Right cardiac atrium (tissue), 5 donors: ENCODE measurements around the gene MLKL. TPM values are rescaled to one million over a fixed set of nuclear protein-coding genes. Genes with fewer than 3 reads are reported as not detected.

Source experiments
- ATAC-seq, 2 donors: fragments of 200-7000 bp; cut with Tn5 transposase; one replicate each; pipeline versions ENCODE4 v1.8.0 to v1.9.1; 2020; ENCODE audit warnings: moderate library complexity in 2 of 2, mild to moderate bottlenecking in 1 of 2
- DNase-seq, 3 donors: peaks; one replicate each; pipeline ENCODE4 v3.0.0-alpha.2; 2020
- H3K27ac ChIP-seq: one replicate; pipeline ENCODE4 v1.5.1; 2013; ENCODE audit warnings: mild to moderate bottlenecking, low read length, control low read depth, moderate library complexity
- H3K27me3 ChIP-seq: one replicate; pipeline ENCODE4 v1.6.1; 2013; ENCODE audit not compliant: control insufficient read depth, insufficient read depth
- H3K4me1 ChIP-seq: one replicate; pipeline ENCODE4 v1.6.1; 2013; ENCODE audit warnings: low read length; ENCODE audit not compliant: control insufficient read depth, insufficient read depth
- H3K4me3 ChIP-seq: one replicate; pipeline ENCODE4 v1.5.1; 2013; ENCODE audit warnings: low read length, control low read depth
- H3K9me3 ChIP-seq: one replicate; pipeline ENCODE4 v1.6.1; 2013; ENCODE audit warnings: low read length; ENCODE audit not compliant: control insufficient read depth
- WGBS: extraction: QIAGEN DNeasy Blood & Tissue Kit; methylation state at CpG from one replicate; pipeline ENCODE4 v1.1.7; 2013; 5-methylcytosine and 5-hydroxymethylcytosine counted together
- intact Hi-C, 4 donors: fragments of 100-400 bp; cut with DNase I; formaldehyde crosslinking; loops; one replicate each; pipeline versions ENCODE4 v1.11.0 to v1.14.0; 2022 to 2023
- polyA plus RNA-seq: library from polyadenylated mRNA; stranded (reverse); fragments of 200-250 nt; gene quantifications from one replicate; pipeline ENCODE4 v1.2.3, GENCODE V29; 2013
- total RNA-seq, 4 donors: library from RNA; stranded (reverse); fragmentation: NEBNext Ultra II Directional; extraction: Animal tissue kit (Norgen Biotek cat#: 25700); gene quantifications; one replicate each; pipeline ENCODE4 v1.2.1, GENCODE V29; 2021
- donor health status: healthy with polysubstance abuse.
- donor health status: DM: no; HTN: yes; CAD: no.
- donor health status: DM: no; HTN: no; CAD: no.
- donor health status: DM: no; HTN: yes; CAD: no; lungs with severe emphysema.
- donor health status: DM: yes; HTN: yes; CAD: no.

MLKL gene
- total and polyA plus RNA-seq, 5 donors = 4.7 to 10.4 (median 5.9) TPM

DNA sequence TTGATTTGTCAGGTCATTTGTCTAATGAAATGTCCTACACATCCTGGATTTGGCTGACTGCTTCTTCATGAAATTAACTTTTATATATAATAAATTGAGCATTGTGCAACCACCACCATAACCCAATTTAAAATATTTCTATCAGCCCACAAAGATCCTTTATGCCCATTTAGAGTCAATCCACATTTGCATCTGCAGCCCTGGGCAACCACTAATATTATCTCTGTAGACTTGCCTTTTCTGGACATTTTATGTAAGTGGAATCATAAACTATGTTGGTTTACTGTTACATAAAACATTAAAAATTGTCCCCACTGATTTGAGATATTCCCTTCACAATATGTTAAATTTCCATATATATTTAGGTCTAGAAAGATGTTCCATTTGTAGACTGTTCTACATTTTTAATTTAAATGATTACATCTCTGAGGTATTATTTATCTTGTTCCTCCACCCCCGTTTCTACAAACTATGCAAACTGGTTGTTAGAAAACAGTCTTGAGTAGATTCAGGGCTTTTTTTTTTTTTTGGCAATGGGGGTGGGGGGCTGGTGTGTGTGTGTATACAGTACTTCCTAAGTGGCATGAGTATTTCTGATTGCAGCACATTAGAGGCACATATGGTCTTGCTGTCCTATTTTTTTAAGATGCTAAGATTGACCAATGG lies 50.7 kb downstream of the MLKL start:
- Histone ChIP-seq H3K27me3 (no peaks in the 10 kb centered on the region), H3K27ac (no peak overlapping the region), H3K4me3 (no peak overlapping the region), H3K9me3 (no peaks in the 10 kb centered on the region), H3K4me1 (no peaks in the 10 kb centered on the region)
- intact Hi-C loops = no loop called here
- WGBS = 76% methylated on average over 1 of the region's 1 CpG
- ATAC-seq (no peak), DNase-seq (no peak)

DNA sequence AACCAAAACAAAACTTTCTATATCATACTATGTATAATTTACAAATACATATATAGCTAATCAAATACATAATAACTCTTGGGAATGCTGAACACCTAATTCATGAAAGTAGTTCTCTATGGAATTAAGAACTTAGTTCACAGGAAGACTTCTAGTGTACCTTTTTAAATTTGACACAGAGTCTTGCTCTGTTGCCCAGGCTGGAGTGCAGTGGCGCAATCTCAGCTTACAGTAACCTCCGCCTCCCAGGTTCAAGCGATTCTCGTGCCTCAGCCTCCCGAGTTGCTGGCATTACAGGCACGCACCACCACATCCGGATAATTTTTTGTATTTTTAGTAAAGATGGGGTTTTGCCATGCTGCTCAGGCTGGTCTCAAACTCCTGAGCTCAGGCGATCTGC lies 58.7 kb downstream of the MLKL start:
- WGBS = 97% methylated on average over 8 of the region's 8 CpGs
- ATAC-seq (no peak), DNase-seq (no peak)
- no peaks in the 10 kb centered on the region for H3K27me3 ChIP-seq
- intact Hi-C loops = no loop called here
- H3K4me3 ChIP-seq = no peak overlapping the region
- no peaks in the 10 kb centered on the region for H3K9me3 ChIP-seq
- H3K27ac ChIP-seq = no peak overlapping the region
- H3K4me1 ChIP-seq = no peaks in the 10 kb centered on the region

DNA sequence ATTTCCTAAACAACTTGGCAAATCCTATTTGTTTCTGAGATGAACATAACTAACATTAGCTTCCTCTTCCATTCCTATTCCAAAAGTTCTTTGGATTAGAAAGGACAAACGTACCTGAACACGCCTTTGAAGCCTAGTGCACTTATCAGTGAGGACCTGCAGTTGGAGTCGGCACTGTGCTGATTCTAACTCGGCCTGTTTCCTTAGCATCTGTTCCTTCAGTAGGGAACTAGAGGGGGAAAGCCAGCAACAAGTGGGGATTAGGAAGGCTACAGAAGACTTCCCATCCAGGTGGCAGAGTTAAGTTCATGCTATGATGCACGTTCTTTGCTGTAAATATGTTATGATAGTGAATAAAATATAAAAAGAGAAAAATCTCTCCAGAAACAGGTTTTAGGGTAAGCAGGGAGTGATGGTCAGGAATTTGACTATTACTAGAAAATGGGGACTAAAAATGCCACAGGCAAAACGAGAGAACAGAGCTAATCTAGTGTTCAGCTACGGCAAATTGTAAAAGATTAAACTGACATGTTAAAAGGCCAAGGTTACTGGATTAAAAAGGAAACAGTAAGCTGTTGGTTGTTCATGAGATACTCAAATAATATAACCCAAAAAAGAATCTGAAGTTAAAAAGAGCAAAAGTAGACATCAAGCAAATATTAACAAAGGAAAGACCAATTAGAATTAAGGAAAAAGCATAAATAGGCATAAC lies 62.8 kb downstream of the MLKL start:
- no peak for DNase-seq
- Histone ChIP-seq H3K9me3 (no peaks in the 10 kb centered on the region), H3K27me3 (no peaks in the 10 kb centered on the region), H3K27ac (no peak overlapping the region), H3K4me1 (no peaks in the 10 kb centered on the region), H3K4me3 (no peak overlapping the region)
- ATAC-seq = no peak
- 83% methylated on average over 7 of the region's 7 CpGs for WGBS
- intact Hi-C loops = no loop called here

DNA sequence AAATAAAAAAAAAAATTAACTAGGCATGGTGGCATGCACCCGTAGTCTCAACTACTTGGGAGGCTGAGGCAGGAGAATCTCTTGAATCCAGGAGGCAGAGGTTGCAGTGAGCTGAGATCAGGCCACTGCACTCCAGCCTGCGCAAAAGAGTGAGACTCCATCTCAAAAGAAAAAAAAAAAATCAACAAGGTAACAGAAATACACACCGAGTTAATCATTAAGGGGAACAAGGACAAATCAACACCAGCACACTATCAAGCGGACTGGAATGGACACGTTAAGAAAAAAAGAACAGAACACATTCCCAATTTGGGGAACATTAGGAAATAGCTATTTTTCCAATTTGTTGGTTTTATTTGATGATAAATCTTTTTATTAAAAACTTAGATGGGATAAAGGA lies 65.4 kb downstream of the MLKL start:
- ATAC-seq (no peak), DNase-seq (no peak)
- Histone ChIP-seq H3K27ac (no peak overlapping the region), H3K27me3 (no peaks in the 10 kb centered on the region), H3K4me3 (no peak overlapping the region), H3K4me1 (no peaks in the 10 kb centered on the region), H3K9me3 (no peaks in the 10 kb centered on the region)
- 77% methylated on average over 5 of the region's 5 CpGs for WGBS
- intact Hi-C loops = no loop called here

DNA sequence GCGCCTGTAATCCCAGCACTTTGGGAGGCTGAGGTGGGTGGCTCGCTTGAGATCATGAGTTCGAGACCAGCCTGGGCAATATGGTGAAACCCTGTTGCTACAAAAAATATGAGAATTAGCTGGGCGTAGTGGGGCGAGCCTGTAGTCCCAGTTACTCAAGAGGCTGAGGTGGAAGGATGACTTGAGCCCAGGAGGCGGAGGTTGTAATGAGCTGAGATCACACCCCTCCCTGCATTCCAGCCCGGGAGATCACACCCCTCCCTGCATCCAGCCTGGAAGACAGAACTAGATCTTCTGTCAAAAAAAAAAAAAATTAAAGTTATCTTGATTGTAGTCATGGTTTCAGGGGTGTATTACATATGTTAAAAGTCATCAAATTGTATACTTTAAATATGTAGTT lies 67.0 kb downstream of the MLKL start:
- WGBS = 83% methylated on average over 7 of the region's 7 CpGs
- no peaks in the 10 kb centered on the region for H3K4me1 ChIP-seq
- H3K4me3 ChIP-seq = no peak overlapping the region
- no peaks in the 10 kb centered on the region for H3K9me3 ChIP-seq
- no peak for ATAC-seq
- no peak for DNase-seq
- intact Hi-C loops = no loop called here
- H3K27ac ChIP-seq = no peak overlapping the region
- no peaks in the 10 kb centered on the region for H3K27me3 ChIP-seq

DNA sequence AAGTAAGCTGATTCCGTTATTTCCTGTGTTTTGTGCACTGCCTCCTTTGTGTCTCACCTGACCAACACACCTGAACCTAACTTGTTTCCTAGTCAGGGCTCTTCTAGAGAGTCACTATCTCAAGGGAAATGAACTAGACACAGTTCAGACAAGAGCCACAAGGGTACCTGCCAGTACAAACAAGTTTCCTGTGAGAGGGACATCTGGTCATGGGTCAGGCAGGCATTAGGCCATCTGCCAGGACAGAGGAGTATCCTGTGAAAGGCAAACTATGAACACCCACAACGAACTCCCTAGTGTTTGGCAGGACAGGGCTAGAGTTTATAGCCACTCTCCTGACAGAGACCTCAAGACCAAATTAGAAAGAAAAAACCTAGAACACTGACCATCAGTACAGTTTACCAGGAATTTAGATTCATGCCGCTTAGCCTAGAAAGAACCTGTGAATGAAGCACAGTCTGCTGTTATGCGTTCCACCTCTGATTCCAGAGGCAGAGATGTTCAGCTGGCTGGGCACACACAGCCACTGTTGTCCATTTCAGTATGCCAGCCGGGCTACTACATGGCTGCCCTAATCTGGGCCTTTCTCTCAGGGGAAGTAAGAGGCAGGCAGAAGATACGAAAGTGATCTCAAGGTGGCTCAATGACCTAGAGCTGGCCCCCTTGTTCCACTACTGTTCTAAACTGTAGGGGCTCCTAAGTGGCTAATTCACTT lies 73.0 kb downstream of the MLKL start:
- DNase-seq = peak in 1 of 3 donors; percentile 36
- intact Hi-C loops = no loop called here
- H3K27ac ChIP-seq = no peak overlapping the region
- WGBS = 67% methylated on average over 6 of the region's 6 CpGs
- no peaks in the 10 kb centered on the region for H3K9me3 ChIP-seq
- no peak overlapping the region for H3K4me3 ChIP-seq
- H3K27me3 ChIP-seq = no peaks in the 10 kb centered on the region
- peak; percentile 58 to 73 for ATAC-seq
- peaks cover 2% of the 10 kb centered on the region for H3K4me1 ChIP-seq

DNA sequence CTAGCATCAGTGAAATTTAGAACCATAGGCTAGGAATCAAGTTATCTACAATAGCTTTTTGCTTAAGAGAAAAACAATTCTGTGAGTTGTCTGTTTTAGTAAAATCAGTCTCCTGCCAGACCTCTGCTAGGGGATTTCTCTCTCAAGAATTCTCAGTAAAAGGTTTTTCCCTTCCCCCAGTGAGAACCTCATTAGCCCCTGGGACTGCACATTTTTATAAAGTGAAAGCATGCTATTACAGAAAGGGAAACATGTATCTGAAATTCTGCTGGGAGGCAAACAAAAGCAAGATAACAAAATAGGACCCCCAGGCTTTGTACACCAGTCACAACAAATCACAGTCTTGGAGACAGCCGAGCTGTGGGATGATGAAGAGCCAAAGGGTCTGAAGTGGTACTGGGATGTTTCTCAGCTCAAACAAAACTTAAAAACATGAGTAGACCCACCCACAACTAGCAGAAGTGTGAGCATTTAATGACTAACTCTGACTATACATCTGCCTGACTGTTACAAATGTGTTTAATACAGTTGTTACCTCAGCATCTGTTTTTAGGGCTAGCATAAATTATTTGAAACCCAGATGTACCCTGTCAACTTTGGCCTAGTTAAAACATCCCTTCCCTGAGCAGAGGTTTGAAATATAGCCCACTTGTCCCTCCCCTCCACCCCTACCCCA lies 73.8 kb downstream of the MLKL start:
- intact Hi-C loops = no loop called here
- Histone ChIP-seq H3K4me1 (peaks cover 2% of the 10 kb centered on the region), H3K27ac (no peak overlapping the region), H3K27me3 (no peaks in the 10 kb centered on the region), H3K4me3 (no peak overlapping the region), H3K9me3 (no peaks in the 10 kb centered on the region)
- WGBS = 0% methylated on average over 1 of the region's 1 CpG
- DNase-seq (no peak), ATAC-seq (no peak)

DNA sequence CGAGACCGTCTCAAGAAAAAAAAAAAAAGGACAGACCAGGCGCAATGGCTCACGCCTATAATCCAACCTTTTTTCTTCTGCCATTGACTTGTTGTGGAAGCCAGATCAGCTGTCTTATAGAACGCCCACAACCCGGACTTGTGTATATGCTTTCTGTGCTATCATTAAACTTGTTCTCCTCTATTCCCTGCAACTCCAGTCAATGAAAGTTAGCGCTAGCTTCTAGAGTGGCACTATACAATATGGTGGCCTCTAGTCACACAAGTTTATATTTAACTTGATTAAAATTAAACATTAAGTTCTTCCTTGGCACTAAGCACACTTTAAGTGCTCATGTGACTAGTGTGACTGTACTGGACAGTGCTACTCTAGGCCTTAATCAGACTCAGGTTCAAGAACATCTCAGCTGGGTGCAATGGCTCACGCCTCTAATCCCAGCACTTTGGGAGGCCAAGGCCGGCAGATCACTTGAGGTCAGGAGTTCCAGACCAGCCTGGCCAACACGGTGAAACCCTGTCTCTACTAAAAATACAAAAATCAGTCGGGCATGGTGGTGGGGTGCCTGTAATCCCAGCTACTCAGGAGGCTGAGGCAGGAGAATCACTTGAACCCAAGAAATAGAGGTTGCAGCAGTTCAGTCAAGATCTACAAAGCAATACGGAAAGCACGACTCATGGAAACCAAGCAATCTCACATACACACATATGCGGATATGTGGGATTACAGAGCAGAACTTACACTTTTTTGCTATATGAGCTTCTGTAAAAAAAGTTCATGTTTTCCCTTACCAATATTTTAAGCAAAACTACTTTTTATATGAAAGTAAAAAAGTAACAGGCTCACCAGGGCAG lies 74.9 kb downstream of the MLKL start:
- Histone ChIP-seq H3K9me3 (no peaks in the 10 kb centered on the region), H3K4me3 (no peak overlapping the region), H3K27ac (no peak overlapping the region), H3K4me1 (peaks cover 2% of the 10 kb centered on the region), H3K27me3 (no peaks in the 10 kb centered on the region)
- DNase-seq (no peak), ATAC-seq (no peak)
- intact Hi-C loops = no loop called here
- 90% methylated on average over 14 of the region's 14 CpGs for WGBS

DNA sequence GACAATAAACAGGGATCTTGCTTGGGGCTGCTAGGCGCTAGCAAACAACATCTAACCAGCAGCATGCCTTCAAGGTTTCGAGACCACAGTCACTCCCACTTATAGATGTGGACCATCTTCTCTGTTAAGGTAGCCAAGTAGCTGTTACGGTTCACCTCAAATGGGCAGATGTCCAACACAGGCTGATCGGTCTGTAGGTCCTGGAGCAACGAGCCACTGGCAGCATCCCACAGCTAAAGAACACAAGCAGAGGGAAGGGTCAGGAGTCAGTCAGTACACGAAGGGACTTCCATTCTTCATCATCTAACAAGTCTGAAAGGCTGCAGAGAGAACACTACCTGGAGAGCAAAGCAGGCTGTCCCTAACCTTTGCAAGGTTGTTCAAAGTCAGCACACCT lies 76.8 kb downstream of the MLKL start:
- 80% methylated on average over 6 of the region's 6 CpGs for WGBS
- no peak overlapping the region for H3K4me3 ChIP-seq
- H3K27ac ChIP-seq = no peak overlapping the region
- H3K4me1 ChIP-seq = peaks cover 2% of the 10 kb centered on the region
- no peaks in the 10 kb centered on the region for H3K9me3 ChIP-seq
- no peaks in the 10 kb centered on the region for H3K27me3 ChIP-seq
- no peak for DNase-seq
- intact Hi-C loops = no loop called here
- no peak for ATAC-seq

DNA sequence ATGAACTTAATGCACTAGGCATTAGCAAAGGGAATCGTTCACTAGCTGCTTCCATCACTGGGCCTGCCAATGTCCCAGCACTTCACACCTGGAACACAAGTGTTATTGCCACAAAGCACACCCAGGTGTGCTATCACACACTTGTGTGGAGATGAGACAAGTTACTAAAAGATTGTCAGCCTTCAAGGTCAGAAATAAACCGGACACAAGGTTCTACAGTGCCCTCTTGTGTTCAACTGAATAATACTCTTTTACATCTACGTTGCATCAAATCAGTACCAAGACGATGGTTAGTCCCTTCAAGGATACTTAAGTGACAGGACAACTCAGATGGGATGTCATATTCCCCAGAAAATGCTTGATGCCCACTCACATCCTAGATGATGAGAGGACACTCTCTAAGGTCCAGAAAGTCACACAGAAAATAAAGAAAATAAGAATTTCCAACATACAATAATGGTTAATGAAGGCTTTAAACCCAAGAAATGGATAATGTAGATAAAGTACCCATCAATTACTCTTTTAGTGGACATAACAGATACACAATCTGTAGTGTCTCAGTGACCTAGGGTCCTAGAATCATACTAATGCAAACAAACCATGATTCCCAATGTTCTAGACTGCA lies 77.3 kb downstream of the MLKL start:
- no peak overlapping the region for H3K27ac ChIP-seq

More for the DNA sequence above, 77.3 kb downstream of the MLKL start:
- Histone ChIP-seq H3K9me3 (no peaks in the 10 kb centered on the region), H3K27me3 (no peaks in the 10 kb centered on the region), H3K4me3 (no peak overlapping the region), H3K4me1 (peaks cover under 1% of the 10 kb centered on the region)
- intact Hi-C loops = no loop called here
- ATAC-seq (peak; percentile 39 to 45), DNase-seq (no peak)
- 22% methylated on average over 4 of the region's 4 CpGs for WGBS
